ENCODE measurements around the gene CFAP410. TPM values are rescaled to one million over a fixed set of nuclear protein-coding genes. Genes with fewer than 3 reads are reported as not detected.

Gene CFAP410
- total RNA-seq, 1 experiment from 2014 or later = 44.5 TPM

DNA sequence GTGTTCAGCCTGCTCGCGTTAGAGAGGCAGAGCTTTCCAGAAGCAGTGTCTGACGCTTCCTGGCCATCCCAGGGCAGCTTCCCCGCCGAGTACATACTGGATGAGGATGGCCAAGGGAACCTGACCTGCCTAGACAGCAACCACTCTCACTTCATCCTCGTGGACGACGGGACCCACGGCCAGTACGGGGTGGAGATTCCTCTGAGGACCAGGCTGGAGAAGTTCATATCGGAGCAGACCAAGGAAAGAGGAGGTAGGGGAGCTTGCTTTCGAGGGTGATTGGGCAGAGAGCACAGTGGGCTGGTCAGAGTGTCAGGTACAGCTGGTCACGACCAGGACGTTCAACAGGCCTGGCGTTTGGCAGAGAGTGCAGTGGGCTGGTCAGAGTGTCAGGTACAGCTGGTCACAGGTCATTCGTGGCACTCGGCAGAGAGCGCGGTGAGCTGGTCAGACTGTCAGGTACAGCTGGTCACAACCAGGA is 36.6 kb upstream of the CFAP410 start:
- DNase-seq (ENCODE audit: low read depth in 1 of 2, low spot score in 2 of 2) = peak in 1 of 2 experiments; percentile 41
- Histone ChIP-seq H3K27ac (no peak overlapping the region), H3K4me1 (replicated peaks) (no peaks in the 10 kb centered on the region), H3K9me3 (replicated peaks) (no peaks in the 10 kb centered on the region), H3K27me3 (replicated peaks) (0 out of 2 replicates have a peak, but pooled peaks cover 6% of the 10 kb centered on the region), H3K4me3 (no peak overlapping the region), H3K36me3 (no peaks in the 10 kb centered on the region)

DNA sequence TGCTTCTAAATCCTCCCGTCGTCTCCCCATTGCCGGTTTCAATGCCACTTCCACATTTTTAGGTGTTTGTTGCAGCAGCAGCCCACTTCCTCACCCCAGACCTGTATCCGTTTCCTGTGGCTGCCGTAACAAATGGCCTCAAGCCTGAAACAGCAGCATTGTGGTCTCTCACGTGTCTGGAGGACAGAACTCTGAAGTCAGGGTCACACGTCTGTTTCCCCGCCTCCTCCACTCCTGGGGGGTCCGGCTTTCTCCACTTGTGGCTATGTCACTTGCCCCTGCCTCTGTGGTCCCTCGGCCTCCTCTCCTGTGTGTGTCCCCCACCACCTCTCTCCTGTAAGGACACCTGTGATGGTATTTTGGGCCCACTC is 36.1 kb upstream of the CFAP410 start:
- no peaks in the 10 kb centered on the region for H3K9me3 ChIP-seq (replicated peaks)
- DNase-seq (ENCODE audit: low read depth in 1 of 2, low spot score in 2 of 2) = no peak
- H3K4me3 ChIP-seq = no peak overlapping the region
- peaks cover 4% of the 10 kb centered on the region for H3K4me1 ChIP-seq (replicated peaks)
- 0 out of 2 replicates have a peak, but pooled peaks cover 6% of the 10 kb centered on the region for H3K27me3 ChIP-seq (replicated peaks)
- no peaks in the 10 kb centered on the region for H3K36me3 ChIP-seq
- H3K27ac ChIP-seq = no peak overlapping the region

DNA sequence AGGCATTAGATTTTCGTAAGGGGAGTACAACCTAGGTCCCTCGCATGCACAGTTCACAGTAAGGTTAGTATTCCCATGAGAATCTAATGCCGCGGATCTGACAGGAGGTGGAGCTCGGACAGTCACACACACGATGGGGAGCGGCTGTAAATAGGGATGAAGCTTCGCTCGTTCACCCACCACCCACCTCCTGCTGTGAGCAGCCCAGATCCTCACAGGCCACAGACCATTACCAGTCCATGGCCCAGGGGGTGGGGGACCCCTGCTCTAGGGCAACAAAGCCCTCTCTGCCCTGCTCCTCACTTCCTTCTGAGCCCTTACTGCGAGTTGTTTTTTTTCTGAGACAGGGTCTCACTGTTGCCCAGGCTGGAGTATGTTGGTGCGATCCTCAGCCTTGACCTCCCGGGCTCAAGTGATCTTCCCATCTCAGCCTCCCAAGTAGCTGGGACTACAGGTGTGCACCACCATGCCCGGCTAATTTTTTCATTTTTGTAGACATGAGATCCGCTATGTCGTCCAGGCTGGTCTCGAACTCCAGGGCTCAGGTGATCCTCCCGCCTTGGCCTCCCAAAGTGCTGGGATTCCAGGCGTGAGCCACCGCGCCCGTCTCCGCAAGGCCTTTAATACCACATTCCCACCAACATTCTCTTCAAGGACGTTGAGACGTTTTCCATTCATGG is 35.6 kb upstream of the CFAP410 start:
- Histone ChIP-seq H3K9me3 (replicated peaks) (no peaks in the 10 kb centered on the region), H3K36me3 (no peaks in the 10 kb centered on the region)
- no peak for DNase-seq (ENCODE audit: low read depth in 1 of 2, low spot score in 2 of 2)

DNA sequence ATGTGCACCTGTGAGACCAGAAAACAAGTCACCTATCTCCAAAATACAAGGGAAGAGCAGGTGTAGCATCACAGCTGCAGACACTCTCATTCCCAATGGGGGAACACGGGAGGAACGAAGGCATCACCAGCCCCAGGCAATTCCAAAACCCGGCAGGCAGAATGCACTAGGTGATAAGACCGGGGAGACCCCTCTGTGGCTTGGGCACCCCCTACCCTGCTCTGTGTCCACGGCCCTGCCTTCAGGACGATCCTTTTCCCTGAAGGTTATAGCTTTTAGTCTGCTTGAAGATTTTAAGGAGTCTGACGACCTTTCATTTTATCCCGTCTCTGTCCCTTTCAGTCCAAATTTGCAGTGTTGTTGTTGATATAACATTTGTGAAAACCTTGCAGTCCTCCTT is 33.4 kb upstream of the CFAP410 start:
- no peak for DNase-seq (ENCODE audit: low read depth in 1 of 2, low spot score in 2 of 2)
- Histone ChIP-seq H3K27me3 (replicated peaks) (0 out of 2 replicates have a peak, but pooled peaks cover 6% of the 10 kb centered on the region), H3K27ac (no peak overlapping the region), H3K9me3 (replicated peaks) (no peaks in the 10 kb centered on the region), H3K4me3 (no peak overlapping the region), H3K36me3 (no peaks in the 10 kb centered on the region), H3K4me1 (replicated peaks) (peaks cover 8% of the 10 kb centered on the region)

More for the DNA sequence above, 35.6 kb upstream of the CFAP410 start:
- H3K4me1 ChIP-seq (replicated peaks) = peaks cover 8% of the 10 kb centered on the region
- H3K27ac ChIP-seq = no peak overlapping the region
- 0 out of 2 replicates have a peak, but pooled peaks cover 6% of the 10 kb centered on the region for H3K27me3 ChIP-seq (replicated peaks)
- no peak overlapping the region for H3K4me3 ChIP-seq

DNA sequence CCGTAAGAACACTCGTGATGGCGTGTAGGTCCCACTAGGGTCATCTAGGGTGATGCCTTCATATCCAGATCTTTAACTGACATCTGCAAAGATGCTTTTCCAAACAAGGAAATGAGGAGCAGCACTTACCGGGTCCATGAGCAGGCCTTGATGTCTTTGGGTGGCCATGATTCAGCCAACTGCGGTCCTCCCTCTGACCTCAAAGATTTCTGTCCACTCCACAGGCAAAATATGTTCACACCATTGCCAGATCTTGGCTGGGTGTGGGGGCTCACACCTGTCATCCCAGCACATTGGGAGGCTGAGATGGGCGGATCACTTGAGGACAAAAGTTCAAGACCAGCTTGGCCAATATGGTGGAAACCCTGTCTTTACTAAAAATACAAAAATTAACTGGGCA is 32.4 kb upstream of the CFAP410 start:
- no peaks in the 10 kb centered on the region for H3K36me3 ChIP-seq
- 0 out of 2 replicates have a peak, but pooled peaks cover 6% of the 10 kb centered on the region for H3K27me3 ChIP-seq (replicated peaks)
- peaks cover 8% of the 10 kb centered on the region for H3K4me1 ChIP-seq (replicated peaks)
- H3K27ac ChIP-seq = no peak overlapping the region
- no peak overlapping the region for H3K4me3 ChIP-seq
- no peak for DNase-seq (ENCODE audit: low read depth in 1 of 2, low spot score in 2 of 2)
- H3K9me3 ChIP-seq (replicated peaks) = no peaks in the 10 kb centered on the region; the same call in 1 of the 2 replicates

DNA sequence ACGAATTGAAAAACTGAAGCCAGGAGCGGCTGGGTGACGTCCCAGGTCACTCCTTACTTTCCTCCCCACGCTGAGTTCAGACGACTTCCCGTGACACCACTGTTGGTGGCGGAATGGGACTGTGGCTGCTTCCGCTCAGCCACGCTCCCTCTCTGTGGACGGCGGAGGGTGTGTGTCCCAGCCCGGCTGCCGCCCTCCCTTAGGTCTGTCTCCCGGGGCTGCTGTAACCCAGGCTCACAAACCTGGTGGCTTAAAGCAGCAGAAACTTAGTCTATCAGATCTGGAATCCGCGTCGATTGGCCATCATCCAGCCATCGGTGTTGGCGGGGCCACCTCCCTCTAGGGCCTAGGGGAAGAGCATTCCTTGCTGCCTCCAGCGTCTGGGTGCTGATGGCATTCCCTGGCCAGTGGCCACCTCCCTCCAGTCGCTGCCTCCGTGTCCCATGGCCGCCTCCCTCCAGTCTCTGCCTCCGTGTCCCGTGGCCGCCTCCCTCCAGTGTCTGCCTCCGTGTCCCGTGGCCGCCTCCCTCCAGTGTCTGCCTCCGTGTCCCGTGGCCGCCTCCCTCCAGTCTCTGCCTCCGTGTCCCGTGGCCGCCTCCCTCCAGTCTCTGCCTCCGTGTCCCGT is 31.7 kb upstream of the CFAP410 start:
- Histone ChIP-seq H3K9me3 (replicated peaks) (no peaks in the 10 kb centered on the region; the same call in 1 of the 2 replicates), H3K4me3 (no peak overlapping the region), H3K27me3 (replicated peaks) (0 out of 2 replicates have a peak, but pooled peaks cover 6% of the 10 kb centered on the region), H3K4me1 (replicated peaks) (peaks cover 8% of the 10 kb centered on the region), H3K36me3 (no peaks in the 10 kb centered on the region), H3K27ac (no peak overlapping the region)
- no peak for DNase-seq (ENCODE audit: low read depth in 1 of 2, low spot score in 2 of 2)

DNA sequence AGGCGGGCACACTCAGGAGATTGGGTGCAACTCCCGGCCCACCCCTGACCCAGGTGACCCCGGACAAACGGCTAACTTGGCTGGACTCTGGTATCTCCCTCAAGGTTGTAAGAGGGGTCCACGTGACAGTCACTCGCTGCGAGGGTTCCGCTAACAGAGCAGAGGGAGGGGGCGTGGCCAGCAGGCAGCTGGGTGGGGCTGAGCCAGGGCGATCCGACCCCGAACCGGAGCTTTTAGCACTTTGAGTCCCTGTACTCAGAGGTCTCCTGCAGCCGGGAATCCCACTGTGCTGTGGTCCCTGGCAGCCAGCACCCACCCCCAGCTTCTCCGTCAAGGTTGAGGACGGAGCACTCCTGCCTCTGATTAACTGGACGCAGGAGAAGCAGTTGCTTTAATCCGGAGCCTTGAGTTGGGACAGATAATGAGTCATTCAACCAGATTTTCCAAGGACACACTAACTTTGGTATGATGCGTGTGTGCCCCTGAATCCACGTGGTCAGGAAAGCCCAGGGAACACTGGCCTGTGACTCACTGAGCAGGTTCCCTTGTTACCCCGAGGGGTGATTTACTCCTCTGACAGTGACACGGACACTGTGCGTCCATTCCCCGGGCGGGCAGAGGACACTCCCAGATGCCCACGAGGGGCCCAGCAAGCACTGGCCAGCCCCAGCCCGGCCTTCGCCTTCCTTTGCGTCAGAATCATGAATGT is 31.0 kb upstream of the CFAP410 start:
- H3K27ac ChIP-seq = no peak overlapping the region
- H3K27me3 ChIP-seq (replicated peaks) = 0 out of 2 replicates have a peak, but pooled peaks cover 6% of the 10 kb centered on the region
- peaks cover 8% of the 10 kb centered on the region for H3K4me1 ChIP-seq (replicated peaks)
- peak; percentile 25 to 60 for DNase-seq (ENCODE audit: low read depth in 1 of 2, low spot score in 2 of 2)
- H3K9me3 ChIP-seq (replicated peaks) = no peaks in the 10 kb centered on the region; the same call in 1 of the 2 replicates
- H3K36me3 ChIP-seq = no peaks in the 10 kb centered on the region
- no peak overlapping the region for H3K4me3 ChIP-seq

DNA sequence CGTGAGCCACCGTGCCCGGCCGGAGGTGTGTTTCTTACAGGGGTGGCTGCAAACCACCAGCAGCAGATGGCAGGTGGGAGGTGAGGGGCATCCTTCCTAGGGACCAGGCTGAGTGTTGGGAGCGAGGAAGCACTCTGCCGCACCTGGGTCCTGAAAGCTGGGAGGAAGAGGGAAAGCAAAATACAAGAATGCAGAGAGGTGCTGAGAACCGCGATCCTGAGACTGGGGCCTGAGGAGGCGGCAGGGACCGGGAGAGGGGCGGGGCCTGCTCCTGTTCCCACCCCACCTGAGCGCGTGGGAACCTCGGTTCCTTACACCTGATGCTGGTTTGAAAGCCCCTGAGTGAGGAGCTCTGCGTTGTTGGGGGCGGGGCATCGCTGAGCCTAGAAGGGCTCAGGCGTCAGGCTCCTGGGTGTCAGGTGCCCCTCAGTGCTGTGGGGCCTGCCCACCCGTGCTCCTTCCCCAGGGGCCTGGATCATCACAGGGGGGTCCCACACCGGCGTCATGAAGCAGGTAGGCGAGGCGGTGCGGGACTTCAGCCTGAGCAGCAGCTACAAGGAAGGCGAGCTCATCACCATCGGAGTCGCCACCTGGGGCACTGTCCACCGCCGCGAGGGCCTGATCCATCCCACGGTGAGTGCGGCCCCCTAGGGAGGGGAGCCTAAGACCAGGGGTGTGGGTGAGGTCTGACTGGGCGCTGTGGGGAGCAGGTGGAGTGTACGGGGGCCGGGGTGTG is 29.7 kb upstream of the CFAP410 start:
- DNase-seq (ENCODE audit: low read depth in 1 of 2, low spot score in 2 of 2) = no peak
- Histone ChIP-seq H3K4me3 (no peak overlapping the region), H3K27me3 (replicated peaks) (0 out of 2 replicates have a peak, but pooled peaks cover 6% of the 10 kb centered on the region), H3K27ac (no peak overlapping the region), H3K4me1 (replicated peaks) (peaks cover 8% of the 10 kb centered on the region), H3K9me3 (replicated peaks) (no peaks in the 10 kb centered on the region; the same call in 1 of the 2 replicates), H3K36me3 (no peaks in the 10 kb centered on the region)

DNA sequence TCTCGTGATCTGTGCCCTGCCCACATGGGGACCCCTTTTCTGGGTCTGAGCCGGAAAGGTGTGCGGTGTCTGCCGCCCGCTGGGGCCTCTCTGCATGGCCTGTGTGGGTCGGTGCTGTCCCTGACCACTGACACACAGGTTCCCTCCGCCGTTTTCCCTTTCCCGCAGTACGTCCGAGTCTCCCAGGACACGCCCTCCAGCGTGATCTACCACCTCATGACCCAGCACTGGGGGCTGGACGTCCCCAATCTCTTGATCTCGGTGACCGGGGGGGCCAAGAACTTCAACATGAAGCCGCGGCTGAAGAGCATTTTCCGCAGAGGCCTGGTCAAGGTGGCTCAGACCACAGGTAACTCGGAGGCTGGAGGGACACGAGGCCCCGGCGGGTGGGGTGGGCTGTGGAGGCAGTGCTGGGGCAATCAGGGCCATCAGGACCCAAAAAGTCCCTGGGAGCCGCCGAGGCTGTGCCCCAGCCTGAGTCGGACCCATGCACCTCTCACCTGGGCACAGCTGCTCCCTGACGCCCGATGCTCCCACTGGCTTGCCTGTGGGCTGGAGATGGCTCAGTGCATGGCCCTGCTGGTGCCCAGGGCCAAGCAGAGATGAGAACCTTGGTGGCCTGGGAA is 27.5 kb upstream of the CFAP410 start:
- Histone ChIP-seq H3K36me3 (no peaks in the 10 kb centered on the region), H3K9me3 (replicated peaks) (no peaks in the 10 kb centered on the region; the same call in 1 of the 2 replicates), H3K4me1 (replicated peaks) (peaks cover 8% of the 10 kb centered on the region), H3K4me3 (no peak overlapping the region), H3K27ac (no peak overlapping the region), H3K27me3 (replicated peaks) (no peaks in the 10 kb centered on the region)
- no peak for DNase-seq (ENCODE audit: low read depth in 1 of 2, low spot score in 2 of 2)

DNA sequence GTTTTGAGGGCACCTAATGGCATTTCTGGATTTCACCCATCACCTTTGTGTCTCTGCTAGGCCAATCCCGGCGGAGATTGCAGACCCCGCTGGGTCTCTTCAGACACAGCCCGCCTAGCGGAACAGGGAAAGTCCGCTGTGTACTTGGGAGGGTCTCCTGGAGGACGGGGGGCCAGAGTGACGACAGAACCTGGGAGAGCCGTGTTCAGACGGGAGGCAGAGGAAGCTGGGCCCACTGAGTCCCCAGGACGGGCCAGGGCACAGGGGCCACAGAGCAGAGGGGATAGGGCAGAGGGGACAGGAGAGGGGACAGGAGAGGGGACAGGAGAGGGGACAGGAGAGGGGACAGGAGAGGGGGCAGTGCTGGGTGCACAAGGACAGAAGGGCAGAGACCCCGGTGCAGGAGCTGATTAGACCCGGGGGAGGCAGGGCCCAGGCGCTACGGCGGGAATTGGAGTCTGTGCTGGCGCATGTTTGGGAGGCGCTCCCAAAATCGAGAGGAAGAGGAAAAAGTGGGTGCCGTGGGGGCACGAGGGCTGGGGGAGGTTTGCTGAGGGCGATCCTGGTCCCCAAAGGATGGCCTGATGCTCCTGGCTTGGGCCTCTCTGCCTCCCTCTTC is 26.9 kb upstream of the CFAP410 start:
- no peak overlapping the region for H3K27ac ChIP-seq
- H3K9me3 ChIP-seq (replicated peaks) = no peaks in the 10 kb centered on the region; the same call in 1 of the 2 replicates
- no peaks in the 10 kb centered on the region for H3K36me3 ChIP-seq
- DNase-seq (ENCODE audit: low read depth in 1 of 2, low spot score in 2 of 2) = no peak
- no peaks in the 10 kb centered on the region for H3K27me3 ChIP-seq (replicated peaks)
- H3K4me1 ChIP-seq (replicated peaks) = peaks cover 8% of the 10 kb centered on the region
- no peak overlapping the region for H3K4me3 ChIP-seq

DNA sequence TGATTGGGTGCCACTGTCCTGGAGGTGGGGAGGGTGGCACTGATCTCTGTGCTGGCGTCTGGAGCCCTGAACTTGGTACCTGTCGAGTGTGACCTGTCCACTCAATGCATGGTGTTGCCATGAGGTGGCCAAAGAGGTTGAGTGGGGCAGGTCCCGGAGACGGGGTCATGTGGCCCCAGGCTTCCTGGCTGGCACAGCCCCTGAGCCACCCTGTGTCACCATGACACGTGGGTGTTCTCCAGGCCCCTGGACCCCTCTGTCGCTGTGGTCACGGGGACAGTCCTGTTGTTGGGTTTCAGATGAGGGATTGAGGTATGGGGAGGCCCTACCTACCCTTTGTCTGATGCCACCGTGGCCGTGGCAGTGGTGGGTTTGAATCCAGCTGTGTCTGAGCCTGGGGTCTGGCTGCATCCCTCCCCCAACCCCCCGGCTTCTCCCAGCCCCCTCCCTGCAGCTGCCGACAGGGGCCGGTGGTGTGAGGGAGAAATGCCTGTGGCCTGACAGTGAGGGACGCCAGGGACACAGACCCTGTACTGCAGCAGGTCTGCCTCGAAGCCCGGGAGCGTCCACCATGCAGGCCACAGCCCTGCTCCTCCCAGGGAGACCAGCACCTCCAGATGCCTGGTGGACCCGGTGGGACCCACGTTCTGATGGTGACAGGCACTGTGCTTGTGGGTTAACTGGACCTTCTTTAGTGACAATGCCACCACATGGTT is 26.2 kb upstream of the CFAP410 start:
- DNase-seq (ENCODE audit: low read depth in 1 of 2, low spot score in 2 of 2) = no peak
- Histone ChIP-seq H3K4me1 (replicated peaks) (peaks cover 5% of the 10 kb centered on the region), H3K4me3 (no peak overlapping the region), H3K36me3 (no peaks in the 10 kb centered on the region), H3K27me3 (replicated peaks) (no peaks in the 10 kb centered on the region), H3K27ac (no peak overlapping the region), H3K9me3 (replicated peaks) (no peaks in the 10 kb centered on the region; the same call in 1 of the 2 replicates)

Measured in SJSA1 (cell line).